WTC11 (cell line): ENCODE measurements around the gene TUBB. TPM values are rescaled to one million over a fixed set of nuclear protein-coding genes. Genes with fewer than 3 reads are reported as not detected.
A peak's percentile ranks its signal among the peaks of the same experiment; 100 is the strongest.

Experiments used
- AFF4 ChIP-seq: sonication (generic); formaldehyde crosslinking; IDR thresholded peaks from 2 replicates; pipeline ENCODE4 v1.8.1; 2023; ENCODE audit warnings: mild to moderate bottlenecking, missing genetic modification reagents, borderline replicate concordance
- AR ChIP-seq: fragments of 250-450 bp; sonication (Bioruptor Pico); IDR thresholded peaks from 2 replicates; pipeline ENCODE4 v1.9.0; 2021; ENCODE audit warnings: mild to moderate bottlenecking
- ATF1 ChIP-seq: sonication (generic); formaldehyde crosslinking; IDR thresholded peaks from 2 replicates; pipeline ENCODE4 v1.8.1; 2023; ENCODE audit warnings: mild to moderate bottlenecking, moderate library complexity, missing genetic modification reagents
- ATF2 ChIP-seq: sonication (generic); formaldehyde crosslinking; IDR thresholded peaks from 2 replicates; pipeline ENCODE4 v1.8.1; 2022; ENCODE audit warnings: low read depth, missing genetic modification reagents, borderline replicate concordance
- ESRRA ChIP-seq: sonication (generic); formaldehyde crosslinking; IDR thresholded peaks from 2 replicates; pipeline ENCODE4 v1.8.1; 2022; ENCODE audit warnings: mild to moderate bottlenecking, missing genetic modification reagents, borderline replicate concordance
- HMGA2 ChIP-seq: fragments of 250-450 bp; sonication (Bioruptor Pico); IDR thresholded peaks from 2 replicates; pipeline ENCODE4 v1.4.0; 2021; ENCODE audit warnings: mild to moderate bottlenecking, moderate library complexity
- MYBL2 ChIP-seq: sonication (generic); formaldehyde crosslinking; IDR thresholded peaks from 2 replicates; pipeline ENCODE4 v1.8.1; 2023; ENCODE audit warnings: mild to moderate bottlenecking, moderate library complexity, missing genetic modification reagents
- NFYB ChIP-seq: sonication (generic); formaldehyde crosslinking; conservative IDR thresholded peaks from 2 replicates; pipeline ENCODE4 v1.8.0; 2022; ENCODE audit warnings: low read depth, missing genetic modification reagents
- PRRX2 ChIP-seq: fragments of 250-450 bp; sonication (Bioruptor Pico); IDR thresholded peaks from 2 replicates; pipeline ENCODE4 v1.8.0; 2021; ENCODE audit warnings: mild to moderate bottlenecking
- RELA ChIP-seq: sonication (generic); formaldehyde crosslinking; IDR thresholded peaks from 2 replicates; pipeline ENCODE4 v1.8.1; 2022; ENCODE audit warnings: missing genetic modification reagents, mild to moderate bottlenecking, borderline replicate concordance
- SMAD3 ChIP-seq: sonication (generic); formaldehyde crosslinking; IDR thresholded peaks from 2 replicates; pipeline ENCODE4 v1.8.0; 2022; ENCODE audit warnings: missing genetic modification reagents, mild to moderate bottlenecking, borderline replicate concordance
- SOX15 ChIP-seq: fragments of 250-450 bp; sonication (Bioruptor Pico); IDR thresholded peaks from 2 replicates; pipeline ENCODE4 v1.9.0; 2021; ENCODE audit warnings: mild to moderate bottlenecking
- TEAD4 ChIP-seq: sonication (generic); formaldehyde crosslinking; IDR thresholded peaks from 2 replicates; pipeline ENCODE4 v1.8.0; 2022; ENCODE audit warnings: mild to moderate bottlenecking, missing genetic modification reagents
- ZMAT4 ChIP-seq: fragments of 250-450 bp; sonication (Bioruptor Pico); IDR thresholded peaks from 2 replicates; pipeline ENCODE4 v1.9.0; 2021; ENCODE audit warnings: mild to moderate bottlenecking
- ZNF138 ChIP-seq: sonication (generic); formaldehyde crosslinking; conservative IDR thresholded peaks from 2 replicates; pipeline ENCODE4 v1.8.1; 2022; ENCODE audit warnings: mild to moderate bottlenecking, moderate library complexity, missing genetic modification reagents
- total RNA-seq: library from RNA; stranded (reverse); gene quantifications from 3 replicates; pipeline ENCODE4 v1.2.3, GENCODE V29; 2021
- TF ChIP-seq, protein P1 (sequence below): sonication (generic); formaldehyde crosslinking; IDR thresholded peaks from 2 replicates; pipeline ENCODE4 v1.8.0; 2023; ENCODE audit warnings: missing genetic modification reagents
- TF ChIP-seq, protein P2 (sequence below): fragments of 250-450 bp; sonication (Bioruptor Pico); IDR thresholded peaks from 2 replicates; pipeline ENCODE4 v1.9.0; 2021; ENCODE audit warnings: moderate library complexity, mild to moderate bottlenecking, inconsistent platforms, borderline replicate concordance
- TF ChIP-seq, protein P3 (sequence below): sonication (generic); formaldehyde crosslinking; IDR thresholded peaks from 2 replicates; pipeline ENCODE4 v1.8.0; 2023; ENCODE audit warnings: missing genetic modification reagents, mild to moderate bottlenecking, borderline replicate concordance
- TF ChIP-seq, protein P4 (sequence below): sonication (generic); formaldehyde crosslinking; conservative IDR thresholded peaks from 2 replicates; pipeline ENCODE4 v1.8.1; 2022; ENCODE audit warnings: mild to moderate bottlenecking, missing genetic modification reagents
- TF ChIP-seq, protein P5 (sequence below): sonication (generic); formaldehyde crosslinking; IDR thresholded peaks from 2 replicates; pipeline ENCODE4 v1.8.0; 2023; ENCODE audit warnings: mild to moderate bottlenecking, missing genetic modification reagents

The TUBB gene
- total RNA-seq, 1 experiment from 2014 or later: 1,503 TPM

GRCh38 chr6:30717129-30717844 lies 2.9 kb upstream of the TUBB start, which contains the start of gene MDC1 (continued):
- TF ChIP-seq, protein P1, sequence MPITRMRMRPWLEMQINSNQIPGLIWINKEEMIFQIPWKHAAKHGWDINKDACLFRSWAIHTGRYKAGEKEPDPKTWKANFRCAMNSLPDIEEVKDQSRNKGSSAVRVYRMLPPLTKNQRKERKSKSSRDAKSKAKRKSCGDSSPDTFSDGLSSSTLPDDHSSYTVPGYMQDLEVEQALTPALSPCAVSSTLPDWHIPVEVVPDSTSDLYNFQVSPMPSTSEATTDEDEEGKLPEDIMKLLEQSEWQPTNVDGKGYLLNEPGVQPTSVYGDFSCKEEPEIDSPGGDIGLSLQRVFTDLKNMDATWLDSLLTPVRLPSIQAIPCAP (CRISPR knock-in tag): peak; percentile 81; the same call in 1 of the 2 replicates
- no peak for TF ChIP-seq AR
- TF ChIP-seq ZNF138: no peak
- TF ChIP-seq TEAD4 (CRISPR knock-in tag): no peak
- TF ChIP-seq ATF2: no peak
- TF ChIP-seq, protein P2, sequence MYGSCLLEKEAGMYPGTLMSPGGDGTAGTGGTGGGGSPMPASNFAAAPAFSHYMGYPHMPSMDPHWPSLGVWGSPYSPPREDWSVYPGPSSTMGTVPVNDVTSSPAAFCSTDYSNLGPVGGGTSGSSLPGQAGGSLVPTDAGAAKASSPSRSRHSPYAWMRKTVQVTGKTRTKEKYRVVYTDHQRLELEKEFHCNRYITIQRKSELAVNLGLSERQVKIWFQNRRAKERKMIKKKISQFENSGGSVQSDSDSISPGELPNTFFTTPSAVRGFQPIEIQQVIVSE (CRISPR knock-in tag): no peak
- TF ChIP-seq ATF1 (CRISPR knock-in tag): no peak
- no peak for TF ChIP-seq PRRX2
- no peak for TF ChIP-seq ZMAT4 (CRISPR knock-in tag)
- TF ChIP-seq, protein P3, sequence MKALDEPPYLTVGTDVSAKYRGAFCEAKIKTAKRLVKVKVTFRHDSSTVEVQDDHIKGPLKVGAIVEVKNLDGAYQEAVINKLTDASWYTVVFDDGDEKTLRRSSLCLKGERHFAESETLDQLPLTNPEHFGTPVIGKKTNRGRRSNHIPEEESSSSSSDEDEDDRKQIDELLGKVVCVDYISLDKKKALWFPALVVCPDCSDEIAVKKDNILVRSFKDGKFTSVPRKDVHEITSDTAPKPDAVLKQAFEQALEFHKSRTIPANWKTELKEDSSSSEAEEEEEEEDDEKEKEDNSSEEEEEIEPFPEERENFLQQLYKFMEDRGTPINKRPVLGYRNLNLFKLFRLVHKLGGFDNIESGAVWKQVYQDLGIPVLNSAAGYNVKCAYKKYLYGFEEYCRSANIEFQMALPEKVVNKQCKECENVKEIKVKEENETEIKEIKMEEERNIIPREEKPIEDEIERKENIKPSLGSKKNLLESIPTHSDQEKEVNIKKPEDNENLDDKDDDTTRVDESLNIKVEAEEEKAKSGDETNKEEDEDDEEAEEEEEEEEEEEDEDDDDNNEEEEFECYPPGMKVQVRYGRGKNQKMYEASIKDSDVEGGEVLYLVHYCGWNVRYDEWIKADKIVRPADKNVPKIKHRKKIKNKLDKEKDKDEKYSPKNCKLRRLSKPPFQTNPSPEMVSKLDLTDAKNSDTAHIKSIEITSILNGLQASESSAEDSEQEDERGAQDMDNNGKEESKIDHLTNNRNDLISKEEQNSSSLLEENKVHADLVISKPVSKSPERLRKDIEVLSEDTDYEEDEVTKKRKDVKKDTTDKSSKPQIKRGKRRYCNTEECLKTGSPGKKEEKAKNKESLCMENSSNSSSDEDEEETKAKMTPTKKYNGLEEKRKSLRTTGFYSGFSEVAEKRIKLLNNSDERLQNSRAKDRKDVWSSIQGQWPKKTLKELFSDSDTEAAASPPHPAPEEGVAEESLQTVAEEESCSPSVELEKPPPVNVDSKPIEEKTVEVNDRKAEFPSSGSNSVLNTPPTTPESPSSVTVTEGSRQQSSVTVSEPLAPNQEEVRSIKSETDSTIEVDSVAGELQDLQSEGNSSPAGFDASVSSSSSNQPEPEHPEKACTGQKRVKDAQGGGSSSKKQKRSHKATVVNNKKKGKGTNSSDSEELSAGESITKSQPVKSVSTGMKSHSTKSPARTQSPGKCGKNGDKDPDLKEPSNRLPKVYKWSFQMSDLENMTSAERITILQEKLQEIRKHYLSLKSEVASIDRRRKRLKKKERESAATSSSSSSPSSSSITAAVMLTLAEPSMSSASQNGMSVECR (CRISPR knock-in tag): no peak; the same call in 1 of the 2 replicates
- peak; percentile 99 for TF ChIP-seq MYBL2 (CRISPR knock-in tag)
- no peak for TF ChIP-seq RELA (CRISPR knock-in tag)
- no peak for TF ChIP-seq SMAD3 (CRISPR knock-in tag)
- TF ChIP-seq, protein P4, sequence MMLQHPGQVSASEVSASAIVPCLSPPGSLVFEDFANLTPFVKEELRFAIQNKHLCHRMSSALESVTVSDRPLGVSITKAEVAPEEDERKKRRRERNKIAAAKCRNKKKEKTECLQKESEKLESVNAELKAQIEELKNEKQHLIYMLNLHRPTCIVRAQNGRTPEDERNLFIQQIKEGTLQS: no peak
- no peak for TF ChIP-seq HMGA2 (CRISPR knock-in tag)
- TF ChIP-seq, protein P5, sequence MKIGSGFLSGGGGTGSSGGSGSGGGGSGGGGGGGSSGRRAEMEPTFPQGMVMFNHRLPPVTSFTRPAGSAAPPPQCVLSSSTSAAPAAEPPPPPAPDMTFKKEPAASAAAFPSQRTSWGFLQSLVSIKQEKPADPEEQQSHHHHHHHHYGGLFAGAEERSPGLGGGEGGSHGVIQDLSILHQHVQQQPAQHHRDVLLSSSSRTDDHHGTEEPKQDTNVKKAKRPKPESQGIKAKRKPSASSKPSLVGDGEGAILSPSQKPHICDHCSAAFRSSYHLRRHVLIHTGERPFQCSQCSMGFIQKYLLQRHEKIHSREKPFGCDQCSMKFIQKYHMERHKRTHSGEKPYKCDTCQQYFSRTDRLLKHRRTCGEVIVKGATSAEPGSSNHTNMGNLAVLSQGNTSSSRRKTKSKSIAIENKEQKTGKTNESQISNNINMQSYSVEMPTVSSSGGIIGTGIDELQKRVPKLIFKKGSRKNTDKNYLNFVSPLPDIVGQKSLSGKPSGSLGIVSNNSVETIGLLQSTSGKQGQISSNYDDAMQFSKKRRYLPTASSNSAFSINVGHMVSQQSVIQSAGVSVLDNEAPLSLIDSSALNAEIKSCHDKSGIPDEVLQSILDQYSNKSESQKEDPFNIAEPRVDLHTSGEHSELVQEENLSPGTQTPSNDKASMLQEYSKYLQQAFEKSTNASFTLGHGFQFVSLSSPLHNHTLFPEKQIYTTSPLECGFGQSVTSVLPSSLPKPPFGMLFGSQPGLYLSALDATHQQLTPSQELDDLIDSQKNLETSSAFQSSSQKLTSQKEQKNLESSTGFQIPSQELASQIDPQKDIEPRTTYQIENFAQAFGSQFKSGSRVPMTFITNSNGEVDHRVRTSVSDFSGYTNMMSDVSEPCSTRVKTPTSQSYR: peak; percentile 81
- peak; percentile 82 for TF ChIP-seq NFYB (CRISPR knock-in tag)
- no peak for TF ChIP-seq SOX15 (CRISPR knock-in tag)
- TF ChIP-seq AFF4: peak; percentile 87; the same call in 1 of the 2 replicates
- TF ChIP-seq ESRRA (CRISPR knock-in tag): no peak
